Osteocyte (in vitro differentiated cells): Measurements from ENCODE around the gene HOXB5. TPM values are rescaled to one million over a fixed set of nuclear protein-coding genes. Genes with fewer than 3 reads are reported as not detected.

Experiments used
- DNase-seq: peaks from one replicate; pipeline ENCODE4 v3.0.0; 2021; ENCODE audit warnings: mixed read lengths; ENCODE audit not compliant: unreplicated experiment; ENCODE audit errors: extremely low spot score
- H3K27ac Mint-ChIP-seq: one replicate; pipeline ENCODE4 v1.8.0; 2021; ENCODE audit warnings: mild to moderate bottlenecking, mixed read lengths; ENCODE audit not compliant: unreplicated experiment
- H3K27me3 Mint-ChIP-seq: one replicate; pipeline ENCODE4 v1.8.0; 2021; ENCODE audit warnings: mixed read lengths; ENCODE audit not compliant: unreplicated experiment
- H3K36me3 Mint-ChIP-seq: one replicate; pipeline ENCODE4 v1.8.0; 2021; ENCODE audit warnings: mixed read lengths; ENCODE audit not compliant: unreplicated experiment
- H3K4me1 Mint-ChIP-seq: one replicate; pipeline ENCODE4 v1.8.0; 2021; ENCODE audit warnings: mixed read lengths; ENCODE audit not compliant: unreplicated experiment
- H3K4me3 Mint-ChIP-seq: one replicate; pipeline ENCODE4 v1.8.0; 2021; ENCODE audit warnings: mild to moderate bottlenecking, moderate library complexity, mixed read lengths; ENCODE audit not compliant: unreplicated experiment
- H3K9me3 Mint-ChIP-seq: one replicate; pipeline ENCODE4 v1.8.0; 2021; ENCODE audit warnings: mixed read lengths; ENCODE audit not compliant: unreplicated experiment
- CTCF ChIP-seq: fragments of 200-600 bp; sonication (generic); IDR thresholded peaks from 2 replicates; pipeline ENCODE4 v1.5.0; 2021; ENCODE audit warnings: antibody characterized with exemption, mild to moderate bottlenecking, moderate library complexity
- total RNA-seq: library from RNA; stranded (reverse); gene quantifications from 2 replicates; pipeline ENCODE4 v1.2.1, GENCODE V29; 2021

HOXB5 gene
- total RNA-seq, 1 donor from 2014 or later: not detected

- Mint-ChIP-seq H3K4me3 (no peak overlapping the region), H3K27me3 (peaks cover 93% of the 10 kb centered on the region), H3K4me1 (peaks cover 23% of the 10 kb centered on the region), H3K27ac (no peak overlapping the region), H3K36me3 (peaks cover 2% of the 10 kb centered on the region), H3K9me3 (no peaks in the 10 kb centered on the region)
- DNase-seq: peak; percentile 95
- TF ChIP-seq CTCF: peak; percentile 98
Observed at GRCh38 chr17:48618256-48618896, 24.8 kb upstream of the HOXB5 start.

- TF ChIP-seq CTCF: no peak
- Mint-ChIP-seq H3K9me3 (no peaks in the 10 kb centered on the region), H3K36me3 (no peaks in the 10 kb centered on the region), H3K27me3 (peaks cover 91% of the 10 kb centered on the region), H3K27ac (no peak overlapping the region), H3K4me3 (no peak overlapping the region), H3K4me1 (peaks cover 27% of the 10 kb centered on the region)
- no peak for DNase-seq
Observed at GRCh38 chr17:48617471-48618255, 24.1 kb upstream of the HOXB5 start.

GRCh38 chr17:48616717-48617470 is 23.3 kb upstream of the HOXB5 start:
- peaks cover 31% of the 10 kb centered on the region for H3K4me1 Mint-ChIP-seq
- H3K27ac Mint-ChIP-seq: no peak overlapping the region
- H3K9me3 Mint-ChIP-seq: no peaks in the 10 kb centered on the region
- H3K4me3 Mint-ChIP-seq: no peak overlapping the region
- peaks cover 88% of the 10 kb centered on the region for H3K27me3 Mint-ChIP-seq
- no peaks in the 10 kb centered on the region for H3K36me3 Mint-ChIP-seq
- DNase-seq: no peak
- TF ChIP-seq CTCF: no peak

- Mint-ChIP-seq H3K36me3 (no peaks in the 10 kb centered on the region), H3K27me3 (peaks cover 88% of the 10 kb centered on the region), H3K4me1 (peaks cover 31% of the 10 kb centered on the region), H3K4me3 (no peak overlapping the region), H3K27ac (no peak overlapping the region), H3K9me3 (no peaks in the 10 kb centered on the region)
- no peak for DNase-seq
- no peak for TF ChIP-seq CTCF
Observed at GRCh38 chr17:48615963-48616716, 22.6 kb upstream of the HOXB5 start.
